ENCODE measurements around the gene USP17L25.
"Not testable (repeated sequence)": the region's sequence is repeated elsewhere in the genome, so short reads cannot be mapped to it uniquely, and the experiment has no call there.

The USP17L25 gene

GRCh38 chr4:9329611-9330010 is at the start of gene USP17L25:
Gene USP17L25 (plus strand): TSS chr4:9329911. CDS start chr4:9329911, 0 bp downstream.
- DNase-seq (ENCODE audit: low read depth in 2 of 2) = not testable (repeated sequence)

GRCh38 chr4:9324191-9324590 is 5.5 kb upstream of the USP17L25 start:
- not testable (repeated sequence) for DNase-seq (ENCODE audit: low read depth in 2 of 2)

GRCh38 chr4:9324865-9325264 is 4.8 kb upstream of the USP17L25 start, which contains the start of gene USP17L24:
Gene USP17L24 (plus strand): TSS chr4:9325165. CDS start chr4:9325165, 0 bp downstream.
- DNase-seq (ENCODE audit: low read depth in 2 of 2) = not testable (repeated sequence)

- not testable (repeated sequence) for DNase-seq (ENCODE audit: low read depth in 2 of 2)
These were observed 4.6 kb downstream of the USP17L25 start, which contains the start of gene USP17L26 for GRCh38 chr4:9334358-9334757. Gene USP17L26 (plus strand): TSS chr4:9334658. CDS start chr4:9334658, 0 bp downstream.

GRCh38 chr4:9339103-9339502 is 9.4 kb downstream of the USP17L25 start, which contains the start of gene USP17L5:
Gene USP17L5 (plus strand): TSS chr4:9339403. CDS start chr4:9339403, 0 bp downstream.
- not testable (repeated sequence) for DNase-seq (ENCODE audit: low read depth in 2 of 2)

- not testable (repeated sequence) for DNase-seq (ENCODE audit: low read depth in 2 of 2)
These were observed 14.1 kb downstream of the USP17L25 start, which contains the start of gene USP17L27 for GRCh38 chr4:9343848-9344247. Gene USP17L27 (plus strand): TSS chr4:9344148. CDS start chr4:9344148, 0 bp downstream.

GRCh38 chr4:9348593-9348992 is 18.9 kb downstream of the USP17L25 start, which contains the start of gene USP17L28:
Gene USP17L28 (plus strand): TSS chr4:9348893. CDS start chr4:9348893, 0 bp downstream.
- not testable (repeated sequence) for DNase-seq (ENCODE audit: low read depth in 2 of 2)

- DNase-seq (ENCODE audit: low read depth in 2 of 2) = not testable (repeated sequence)
These were observed 21.2 kb downstream of the USP17L25 start for GRCh38 chr4:9350866-9351265.

- not testable (repeated sequence) for DNase-seq (ENCODE audit: low read depth in 2 of 2)
These were observed 23.6 kb downstream of the USP17L25 start, which contains the start of gene USP17L29 for GRCh38 chr4:9353338-9353737. Gene USP17L29 (plus strand): TSS chr4:9353638. CDS start chr4:9353638, 0 bp downstream.

GRCh38 chr4:9362829-9363228 is 33.1 kb downstream of the USP17L25 start, which contains the start of gene USP17L30:
Gene USP17L30 (plus strand): TSS chr4:9363129. CDS start chr4:9363129, 0 bp downstream.
- DNase-seq (ENCODE audit: low read depth in 2 of 2) = not testable (repeated sequence)

GRCh38 chr4:9379881-9380280 is 50.2 kb downstream of the USP17L25 start:
- not testable (repeated sequence) for DNase-seq (ENCODE audit: low read depth in 2 of 2)

Data from activated CD8-positive, alpha-beta memory T cell treated with anti-CD3 and anti-CD28 coated beads for 4 hours (primary cell).